ENCODE results near the gene ACSS1.

DNA sequence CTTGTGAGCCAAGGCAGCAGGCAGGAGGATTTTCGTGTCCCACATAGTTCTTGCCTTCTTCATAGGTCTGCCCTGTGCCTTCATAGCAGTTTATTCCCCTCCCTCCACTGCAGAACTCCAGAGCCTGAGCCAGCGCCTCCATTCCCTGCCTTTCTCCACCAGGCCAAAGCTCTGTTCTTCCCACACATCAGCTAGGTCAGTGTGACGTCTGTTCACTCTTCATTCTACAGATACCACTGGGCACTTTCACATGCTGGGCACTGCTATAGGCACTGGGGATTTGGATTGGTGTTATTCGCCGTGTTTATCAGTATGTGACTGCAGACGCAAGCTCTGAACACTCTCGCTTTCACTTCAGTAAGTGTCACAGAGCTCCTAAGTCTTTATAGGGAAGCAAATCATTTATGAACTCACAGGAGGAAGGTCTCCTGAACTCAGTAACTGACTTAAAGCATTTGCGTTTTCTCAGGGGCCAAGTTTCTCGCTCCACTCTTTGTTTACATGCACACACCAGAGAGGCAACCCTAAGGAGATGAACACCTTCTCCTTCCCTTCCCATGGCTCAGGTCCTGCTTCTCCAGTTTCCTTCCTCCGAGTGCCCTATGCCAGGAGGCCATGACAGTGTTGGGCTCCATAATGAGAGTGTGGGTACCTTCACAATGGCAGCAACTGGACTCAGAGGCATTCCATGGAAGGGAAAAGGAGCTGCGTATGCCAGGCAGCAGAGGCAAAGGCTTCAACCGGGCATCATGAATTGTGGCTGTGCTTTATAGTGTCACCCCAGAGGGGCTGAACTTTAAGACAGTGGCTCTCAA lies 59.1 kb downstream of the ACSS1 start:
- TF ChIP-seq, protein P1, sequence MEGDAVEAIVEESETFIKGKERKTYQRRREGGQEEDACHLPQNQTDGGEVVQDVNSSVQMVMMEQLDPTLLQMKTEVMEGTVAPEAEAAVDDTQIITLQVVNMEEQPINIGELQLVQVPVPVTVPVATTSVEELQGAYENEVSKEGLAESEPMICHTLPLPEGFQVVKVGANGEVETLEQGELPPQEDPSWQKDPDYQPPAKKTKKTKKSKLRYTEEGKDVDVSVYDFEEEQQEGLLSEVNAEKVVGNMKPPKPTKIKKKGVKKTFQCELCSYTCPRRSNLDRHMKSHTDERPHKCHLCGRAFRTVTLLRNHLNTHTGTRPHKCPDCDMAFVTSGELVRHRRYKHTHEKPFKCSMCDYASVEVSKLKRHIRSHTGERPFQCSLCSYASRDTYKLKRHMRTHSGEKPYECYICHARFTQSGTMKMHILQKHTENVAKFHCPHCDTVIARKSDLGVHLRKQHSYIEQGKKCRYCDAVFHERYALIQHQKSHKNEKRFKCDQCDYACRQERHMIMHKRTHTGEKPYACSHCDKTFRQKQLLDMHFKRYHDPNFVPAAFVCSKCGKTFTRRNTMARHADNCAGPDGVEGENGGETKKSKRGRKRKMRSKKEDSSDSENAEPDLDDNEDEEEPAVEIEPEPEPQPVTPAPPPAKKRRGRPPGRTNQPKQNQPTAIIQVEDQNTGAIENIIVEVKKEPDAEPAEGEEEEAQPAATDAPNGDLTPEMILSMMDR (IDR thresholded peaks at IDR 0.05): no peak
- TF ChIP-seq EP300 (IDR thresholded peaks at IDR 0.05): no peak
- no peak for TF ChIP-seq POLR2AphosphoS5 (IDR thresholded peaks at IDR 0.05)

Measured in stomach (tissue), 4 donors.